H1 (cell line): Measurements from ENCODE around the gene NUCB1. TPM values are rescaled to one million over a fixed set of nuclear protein-coding genes. Genes with fewer than 3 reads are reported as not detected.

Source experiments
- CTCF ChIA-PET: fragments of 300-600 bp; sonication (Branson Sonifier 250); formaldehyde crosslinking; loops from one replicate; lab custom pipeline; 2021; ENCODE audit not compliant: partially characterized antibody; lab: Charles Lee
- POLR2A ChIA-PET: fragments of 300-600 bp; sonication (Branson Sonifier 250); formaldehyde crosslinking; loops from one replicate; lab custom pipeline; 2021; ENCODE audit warnings: inconsistent platforms; ENCODE audit not compliant: partially characterized antibody; lab: Charles Lee
- DNase-seq, 2 experiments: peaks; one replicate each; pipeline versions ENCODE4 v3.0.0 to v3.0.0-alpha.2; 2010 to 2022; ENCODE audit warnings: low spot score in 2 of 2, low read depth in 1 of 2, mixed read lengths in 1 of 2
- FAIRE-seq: peaks from 2 replicates; lab custom pipeline; 2011; peaks lifted over from hg19 to GRCh38; lab: Jason Lieb, UNC
- H2AFZ ChIP-seq: 2 replicates; pipeline ENCODE4 v1.8.1; 2012; ENCODE audit warnings: low read length, inconsistent platforms
- H2AK5ac ChIP-seq: 2 replicates; pipeline ENCODE4 v1.6.1; 2013; ENCODE audit warnings: low read depth, low read length
- H2BK120ac ChIP-seq: replicated peaks from 2 replicates; pipeline ENCODE3; 2013; ENCODE audit warnings: low read depth, low read length, inconsistent platforms
- H2BK12ac ChIP-seq: 2 replicates; pipeline ENCODE4 v1.6.1; 2013; ENCODE audit warnings: low read depth, low read length
- H2BK15ac ChIP-seq: 2 replicates; pipeline ENCODE4 v1.6.1; 2013; ENCODE audit warnings: low read length
- H2BK20ac ChIP-seq: 2 replicates; pipeline ENCODE4 v1.6.1; 2013; ENCODE audit warnings: low read length
- H2BK5ac ChIP-seq: 2 replicates; pipeline ENCODE4 v1.6.1; 2013; ENCODE audit warnings: low read depth, low read length
- H3K14ac ChIP-seq: 2 replicates; pipeline ENCODE4 v1.6.1; 2013; ENCODE audit warnings: inconsistent platforms; ENCODE audit not compliant: insufficient read length
- H3K18ac ChIP-seq: 2 replicates; pipeline ENCODE4 v1.6.1; 2013; ENCODE audit warnings: low read length; ENCODE audit errors: extremely low read depth
- H3K23ac ChIP-seq: 2 replicates; pipeline ENCODE4 v1.6.1; 2013; ENCODE audit warnings: inconsistent platforms; ENCODE audit not compliant: insufficient read length
- H3K23me2 ChIP-seq: 2 replicates; pipeline ENCODE4 v1.6.1; 2013; ENCODE audit warnings: low read depth, low read length
- H3K27ac ChIP-seq: 2 replicates; pipeline ENCODE4 v1.6.1; 2011; ENCODE audit warnings: low read depth, low read length, inconsistent platforms
- H3K27me3 ChIP-seq, 4 experiments: replicated peaks in 1 of 4; 1 replicate in 1 of 4; 2 replicates in 3 of 4; pipeline versions ENCODE4 v1.6.1 to v1.8.1; 2011 to 2013; ENCODE audit warnings: low read length in 3 of 4, mild to moderate bottlenecking in 3 of 4, inconsistent platforms in 2 of 4, mixed read lengths in 2 of 4, moderate library complexity in 1 of 4; ENCODE audit not compliant: control insufficient read depth in 3 of 4, insufficient read depth in 3 of 4; ENCODE audit errors: extremely low read depth in 1 of 4
- H3K36me3 ChIP-seq, 4 experiments: 2 replicates each; pipeline versions ENCODE4 v1.6.1 to v1.8.1; 2011 to 2013; ENCODE audit warnings: mild to moderate bottlenecking in 4 of 4, low read length in 3 of 4, moderate library complexity in 2 of 4, control low read depth in 1 of 4, inconsistent platforms in 1 of 4; ENCODE audit not compliant: insufficient read depth in 4 of 4, control insufficient read depth in 2 of 4
- H3K4ac ChIP-seq: replicated peaks from 2 replicates; pipeline ENCODE3; 2013; ENCODE audit warnings: low read length, low read depth, mixed read lengths, inconsistent platforms; ENCODE audit not compliant: insufficient read length
- H3K4me1 ChIP-seq, 4 experiments: replicated peaks in 1 of 4; 1 replicate in 1 of 4; 2 replicates in 3 of 4; pipeline versions ENCODE4 v1.6.1 to v1.8.1; 2011 to 2013; ENCODE audit warnings: low read length in 3 of 4, inconsistent platforms in 2 of 4, mixed read lengths in 1 of 4; ENCODE audit not compliant: insufficient read depth in 4 of 4, control insufficient read depth in 3 of 4
- H3K4me2 ChIP-seq, 2 experiments: 2 replicates each; pipeline versions ENCODE4 v1.6.1 to v1.8.1; 2011 to 2013; ENCODE audit warnings: low read depth in 2 of 2, low read length in 2 of 2, control low read depth in 1 of 2, inconsistent platforms in 1 of 2, mild to moderate bottlenecking in 1 of 2; ENCODE audit not compliant: insufficient read depth in 1 of 2
- H3K4me3 ChIP-seq, 4 experiments: fragments of 200-600, 300-600 bp in 1 of 4; sonication (generic), shearing (Covaris generic), sonication (Bioruptor Twin) in 1 of 4; 2 replicates each; pipeline versions ENCODE4 v1.5.1 to v1.8.1; 2011 to 2016; ENCODE audit warnings: low read length in 4 of 4, low read depth in 3 of 4, control low read depth in 2 of 4, inconsistent platforms in 2 of 4, mild to moderate bottlenecking in 2 of 4, mixed read lengths in 1 of 4, moderate library complexity in 1 of 4; ENCODE audit not compliant: insufficient read depth in 2 of 4; ENCODE audit errors: extremely low read depth in 1 of 4
- H3K56ac ChIP-seq: replicated peaks from 2 replicates; pipeline ENCODE3; 2013; ENCODE audit warnings: low read depth, mild to moderate bottlenecking, mixed read lengths, low read length, inconsistent platforms; ENCODE audit not compliant: insufficient read length
- H3K79me1 ChIP-seq: 2 replicates; pipeline ENCODE4 v1.6.1; 2013; ENCODE audit warnings: low read depth, low read length, control low read depth
- H3K79me2 ChIP-seq, 2 experiments: 2 replicates each; pipeline versions ENCODE4 v1.6.1 to v1.8.1; 2012 to 2013; ENCODE audit warnings: low read length in 2 of 2, mild to moderate bottlenecking in 2 of 2, inconsistent platforms in 1 of 2; ENCODE audit not compliant: insufficient read depth in 2 of 2, control insufficient read depth in 1 of 2
- H3K9ac ChIP-seq, 4 experiments: replicated peaks in 1 of 4; 1 replicate in 1 of 4; 2 replicates in 3 of 4; pipeline versions ENCODE4 v1.6.1 to v1.8.1; 2011 to 2013; ENCODE audit warnings: low read depth in 3 of 4, low read length in 3 of 4, control low read depth in 2 of 4, mild to moderate bottlenecking in 2 of 4, moderate library complexity in 2 of 4, inconsistent platforms in 1 of 4; ENCODE audit errors: extremely low read depth in 1 of 4
- H3K9me3 ChIP-seq, 2 experiments: 2 replicates each; pipeline versions ENCODE4 v1.6.1 to v1.8.1; 2012 to 2013; ENCODE audit warnings: mild to moderate bottlenecking in 2 of 2, moderate library complexity in 2 of 2, control low read depth in 1 of 2, inconsistent platforms in 1 of 2, low read depth in 1 of 2, low read length in 1 of 2, mixed read lengths in 1 of 2; ENCODE audit not compliant: insufficient read depth in 2 of 2
- H4K20me1 ChIP-seq, 2 experiments: replicated peaks in 1 of 2; 2 replicates each; pipeline versions ENCODE3 to v1.8.1; 2011 to 2013; ENCODE audit warnings: inconsistent platforms in 2 of 2, low read length in 2 of 2, mild to moderate bottlenecking in 1 of 2; ENCODE audit not compliant: insufficient read depth in 2 of 2, control insufficient read depth in 1 of 2
- H4K5ac ChIP-seq: 2 replicates; pipeline ENCODE4 v1.6.1; 2013; ENCODE audit warnings: low read length, low read depth, mixed read lengths, inconsistent platforms; ENCODE audit not compliant: insufficient read length
- H4K8ac ChIP-seq: 2 replicates; pipeline ENCODE4 v1.8.0; 2013; ENCODE audit warnings: mild to moderate bottlenecking, moderate library complexity, low read length, inconsistent platforms; ENCODE audit not compliant: insufficient read depth; ENCODE audit errors: extremely low read depth
- H4K91ac ChIP-seq: replicated peaks from 2 replicates; pipeline ENCODE3; 2013; ENCODE audit warnings: low read length, mixed read lengths, inconsistent platforms; ENCODE audit not compliant: insufficient read length
- ATF2 ChIP-seq: IDR thresholded peaks from 2 replicates; pipeline ENCODE4 v1.6.1; 2012; ENCODE audit warnings: low read length, inconsistent platforms
- CTBP2 ChIP-seq: IDR thresholded peaks from 2 replicates; pipeline ENCODE4 v1.7.0; 2011; ENCODE audit warnings: borderline replicate concordance, mild to moderate bottlenecking, moderate library complexity, mixed read lengths, low read length; ENCODE audit not compliant: insufficient read depth, insufficient read length
- GTF2F1 ChIP-seq: IDR thresholded peaks from 2 replicates; pipeline ENCODE4 v1.6.1; 2012; ENCODE audit warnings: low read depth, low read length, improper control_type of control experiment, borderline replicate concordance
- HDAC6 ChIP-seq: IDR thresholded peaks from one replicate; pipeline ENCODE4 v1.7.1; 2012; ENCODE audit warnings: low read depth, mild to moderate bottlenecking, inconsistent platforms, low read length, moderate library complexity
- JUN ChIP-seq: IDR thresholded peaks from 2 replicates; pipeline ENCODE4 v1.6.1; 2011; ENCODE audit warnings: low read depth, mild to moderate bottlenecking, improper control_type of control experiment, low read length
- KDM4A ChIP-seq: IDR thresholded peaks from one replicate; pipeline ENCODE4 v1.7.1; 2012; ENCODE audit warnings: low read depth, mild to moderate bottlenecking, moderate library complexity, low read length, inconsistent platforms; ENCODE audit not compliant: severe bottlenecking
- NRF1 ChIP-seq: IDR thresholded peaks from 2 replicates; pipeline ENCODE4 v1.6.1; 2011; ENCODE audit warnings: mild to moderate bottlenecking, low read depth, low read length, improper control_type of control experiment
- RXRA ChIP-seq: IDR thresholded peaks from 2 replicates; pipeline ENCODE4 v1.6.1; 2011; ENCODE audit warnings: low read depth, mild to moderate bottlenecking, low read length, moderate library complexity; ENCODE audit not compliant: insufficient read depth
- SAP30 ChIP-seq: fragments of 300-600 bp; sonication (generic); IDR thresholded peaks from 2 replicates; pipeline ENCODE4 v1.7.1; 2012; ENCODE audit warnings: low read length, moderate library complexity, mild to moderate bottlenecking, inconsistent platforms; ENCODE audit not compliant: insufficient read depth, insufficient replicate concordance
- SIRT6 ChIP-seq: IDR thresholded peaks from one replicate; pipeline ENCODE4 v1.7.1; 2012; ENCODE audit warnings: low read length, inconsistent platforms
- SIX5 ChIP-seq: IDR thresholded peaks from 2 replicates; pipeline ENCODE4 v1.6.1; 2011; ENCODE audit warnings: mild to moderate bottlenecking, low read depth, low read length
- SP1 ChIP-seq: IDR thresholded peaks from 2 replicates; pipeline ENCODE4 v1.6.1; 2011; ENCODE audit warnings: low read depth, low read length
- SP4 ChIP-seq: IDR thresholded peaks from 2 replicates; pipeline ENCODE4 v1.6.1; 2012; ENCODE audit warnings: low read length, inconsistent platforms
- WGBS, 2 experiments: shearing (Covaris generic) in 1 of 2; methylation state at CpG; one replicate each; pipeline versions ENCODE4 v1.1.6 to v1.1.7; 2013 to 2015; ENCODE audit warnings: low lambda C conversion rate in 2 of 2, mixed read lengths in 2 of 2, inconsistent platforms in 1 of 2, low coverage in 1 of 2, missing lambda C conversion rate in 1 of 2; ENCODE audit not compliant: insufficient replicate concordance in 2 of 2, insufficient coverage in 1 of 2, insufficient read length in 1 of 2; ENCODE audit errors: extremely low coverage in 1 of 2, missing lambda C conversion rate in 1 of 2; 5-methylcytosine and 5-hydroxymethylcytosine counted together
- polyA plus RNA-seq, 7 experiments: library from polyadenylated mRNA; depleted of rRNA in 3 of 7; stranded (reverse) in 5 of 7; unstranded in 2 of 7; fragments of >200 nt in 5 of 7; fragments of 200-250 nt in 2 of 7; gene quantifications; 1 replicate in 5 of 7; 2 replicates in 1 of 7; 4 replicates in 1 of 7; pipeline versions ENCODE4 v1.2.1 to v1.2.3, GENCODE V29; 2011 to 2013; ENCODE audit warnings: missing spikeins in 2 of 7, mixed read lengths in 2 of 7
- total RNA-seq: library from RNA; stranded (reverse); fragmentation: NEBNext Ultra II Directional; extraction: Animal tissue kit (Norgen Biotek cat#: 25700); gene quantifications from 2 replicates; pipeline ENCODE4 v1.2.1, GENCODE V29; 2021

NUCB1 gene
- total and polyA plus RNA-seq, 2 of the 8 experiments (the other 6 are each of a cell fraction or from before 2014, with no cell fraction given), result 111 to 121 TPM

- Histone ChIP-seq H2BK12ac (no peak overlapping the region), H3K9me3 (no peaks in the 10 kb centered on the region), H3K23ac (no peak overlapping the region), H4K8ac (no peak overlapping the region), H2AK5ac (peak overlapping the region; percentile 86; the same call in 1 of the 2 replicates), H3K4ac (no peak overlapping the region), H3K14ac (no peak overlapping the region), H3K23me2 (no peaks in the 10 kb centered on the region; the same call in 1 of the 2 replicates), H2BK15ac (no peak overlapping the region), H2AFZ (no peak overlapping the region), H3K4me2 (no peak overlapping the region), H3K27ac (no peak overlapping the region), H4K20me1 (no peaks in the 10 kb centered on the region), H4K91ac (no peak overlapping the region), H3K56ac (no peak overlapping the region), H3K79me1 (no peaks in the 10 kb centered on the region), H3K79me2 (no peaks in the 10 kb centered on the region), H2BK120ac (no peak overlapping the region), H3K4me1 (no peaks in the 10 kb centered on the region), H3K27me3 (no peaks in the 10 kb centered on the region), H3K36me3 (peaks cover 0 to 10% (median 4%) of the 10 kb centered on the region in 4 experiments; a peak in 4 of 8 replicates), H4K5ac (no peak overlapping the region), H3K18ac (no peak overlapping the region), H2BK5ac (no peak overlapping the region), H3K9ac (no peak overlapping the region), H3K4me3 (no peak overlapping the region), H2BK20ac (no peak overlapping the region)
- CTCF ChIA-PET, result interaction anchor here (1.0 to 2.2 kb wide), 3 partner anchors 44 to 67 kb away, joined by 3 to 6 read pairs (median 3); partner anchors contain the start of genes GYS1 and RUVBL2
- WGBS, 2 experiments, result 90% methylated on average over 10 of the region's 10 CpGs; no CpG with 5 or more reads in 1 of the 2 experiments
- FAIRE-seq (no peak), DNase-seq (no peak)
- POLR2A ChIA-PET, result interaction anchor here (0.7 to 6.7 kb wide), 5 partner anchors 14 to 67 kb away, joined by 3 to 29 read pairs (median 3); partner anchors contain the start of genes FTL and RUVBL2
- TF ChIP-seq JUN, result no peak
- no peak for TF ChIP-seq ATF2
- no peak for TF ChIP-seq RXRA
- no peak for TF ChIP-seq NRF1
- TF ChIP-seq HDAC6, result no peak
- TF ChIP-seq SP1, result no peak
- no peak for TF ChIP-seq GTF2F1
- TF ChIP-seq SAP30, result no peak
- TF ChIP-seq SIRT6, result no peak
- no peak for TF ChIP-seq KDM4A
- no peak for TF ChIP-seq CTBP2
- TF ChIP-seq SP4, result no peak
- TF ChIP-seq SIX5, result no peak
These were observed 26.8 kb downstream of the NUCB1 start for GRCh38 chr19:48926909-48927308.
